ENCODE measurements around the gene KRTAP9-2.
"Not testable (repeated sequence)": the region's sequence is repeated elsewhere in the genome, so short reads cannot be mapped to it uniquely, and the experiment has no call there.

The KRTAP9-2 gene

GRCh38 chr17:41237116-41237515 is 10.7 kb downstream of the KRTAP9-2 start:
- not testable (repeated sequence) for DNase-seq

GRCh38 chr17:41237949-41238437 is 11.5 kb downstream of the KRTAP9-2 start, which contains the start of gene KRTAP9-8:
Gene KRTAP9-8 (plus strand): TSS chr17:41237999. CDS start chr17:41238052, 53 bp downstream.
- not testable (repeated sequence) for DNase-seq

DNA sequence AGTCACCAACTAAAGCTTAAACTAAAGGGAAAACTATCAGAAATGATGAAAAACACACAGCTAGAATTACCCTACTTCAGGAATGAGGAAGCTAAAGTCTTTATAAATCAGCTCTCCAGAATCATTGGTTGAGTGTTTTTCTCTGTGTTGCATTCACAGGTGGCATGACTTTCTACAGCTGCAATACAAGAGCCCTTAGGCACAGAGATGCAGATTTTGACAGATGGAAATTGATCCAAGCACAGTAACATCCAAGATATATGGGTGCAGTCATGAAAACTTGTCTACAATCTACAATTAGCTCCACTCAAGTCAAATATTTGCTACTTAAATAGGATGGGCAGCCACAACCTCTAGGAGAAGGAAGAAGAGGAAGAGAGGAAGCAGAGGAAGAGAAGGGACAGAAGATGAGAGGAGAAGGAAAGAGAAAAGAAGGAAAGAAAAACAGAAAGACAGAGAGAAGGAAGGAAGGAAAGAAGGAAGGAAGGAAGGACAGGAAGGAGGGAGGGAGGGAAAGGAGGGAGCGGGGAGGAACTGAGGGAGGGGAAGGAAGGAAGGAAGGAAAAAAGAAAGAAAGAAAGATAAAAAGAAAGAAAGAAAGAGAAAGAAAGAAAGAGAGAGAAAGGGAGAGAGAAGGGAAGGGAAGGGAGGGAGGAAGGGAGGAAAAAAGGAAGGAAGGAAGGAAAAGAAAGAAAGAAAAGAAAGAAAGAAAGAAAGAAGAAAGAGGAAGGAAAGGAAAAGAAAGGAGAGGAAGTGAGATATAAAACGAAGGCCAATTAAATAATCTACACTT is 20.7 kb downstream of the KRTAP9-2 start:
- DNase-seq: not testable (repeated sequence)

- DNase-seq: not testable (repeated sequence)
These were observed 23.3 kb downstream of the KRTAP9-2 start, which contains the start of gene KRTAP9-4 for GRCh38 chr17:41249637-41250240. Gene KRTAP9-4 (plus strand): TSS chr17:41249687. CDS start chr17:41249721, 34 bp downstream.

GRCh38 chr17:41251261-41251660 is 24.8 kb downstream of the KRTAP9-2 start:
- no peak for DNase-seq

GRCh38 chr17:41254861-41255260 is 28.4 kb downstream of the KRTAP9-2 start:
- no peak for DNase-seq

GRCh38 chr17:41255381-41256290 is 29.2 kb downstream of the KRTAP9-2 start, which contains the start of gene KRTAP9-9:
Gene KRTAP9-9 (plus strand): TSS chr17:41255384.
- DNase-seq: not testable (repeated sequence)

DNA sequence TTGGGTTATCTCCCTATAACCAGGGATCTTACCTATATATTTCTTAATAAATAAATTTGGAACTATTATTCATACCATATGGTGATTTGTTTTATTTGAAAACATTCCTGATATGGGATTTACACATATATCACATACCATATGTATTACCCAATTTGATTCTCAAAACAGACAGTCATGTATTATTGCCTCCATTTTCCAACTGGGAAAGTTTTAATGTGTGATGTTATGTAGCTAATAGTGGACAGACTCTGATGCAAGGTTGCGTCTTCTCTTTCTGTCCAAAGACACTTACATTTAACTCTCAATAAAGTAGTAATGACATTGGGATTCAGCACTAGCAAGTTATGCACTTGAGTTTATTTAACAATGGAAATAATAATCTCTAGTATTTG is 29.8 kb downstream of the KRTAP9-2 start:
- no peak for DNase-seq

- DNase-seq: no peak
These were observed 32.0 kb downstream of the KRTAP9-2 start for GRCh38 chr17:41258406-41258805.

DNA sequence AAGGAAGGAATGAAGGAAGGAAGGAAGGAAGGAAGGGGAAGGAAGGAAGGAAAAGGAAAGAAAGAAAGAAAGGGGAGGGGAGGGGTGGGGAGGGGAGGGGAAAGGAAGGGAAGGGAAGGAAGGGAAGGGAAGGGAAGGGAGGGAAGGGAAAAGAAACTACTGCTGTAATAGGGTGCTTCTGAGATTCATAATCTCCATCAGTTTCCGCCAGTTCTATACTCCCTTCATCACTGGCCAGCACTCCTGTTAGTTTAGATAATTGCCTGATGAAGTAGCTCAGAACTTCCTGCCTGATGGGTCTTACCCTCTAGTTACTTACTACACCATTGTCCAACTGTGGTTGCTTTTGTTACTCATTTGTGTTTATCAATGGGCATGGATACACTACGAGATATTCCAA is 36.8 kb downstream of the KRTAP9-2 start:
- DNase-seq: no peak

DNA sequence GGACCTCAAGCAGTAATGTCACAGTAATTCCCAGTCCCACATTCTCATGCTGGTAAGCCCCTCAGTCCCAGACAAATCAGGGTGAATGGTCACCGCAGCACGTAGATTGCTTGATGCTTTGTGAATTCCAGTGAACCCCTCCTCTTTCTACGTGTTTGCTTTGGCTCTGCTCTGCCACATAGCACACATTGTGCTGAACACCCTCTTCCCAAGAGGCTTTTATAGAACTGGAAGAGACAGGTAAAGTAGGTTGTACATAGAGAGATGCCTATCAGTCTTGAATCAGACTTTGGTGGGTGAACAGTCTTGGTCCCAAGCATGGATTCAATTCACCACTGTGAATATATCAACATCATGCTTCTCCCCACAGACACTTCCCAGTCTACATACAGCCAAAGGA is 38.2 kb downstream of the KRTAP9-2 start:
- no peak for DNase-seq

- DNase-seq: no peak
These were observed 38.6 kb downstream of the KRTAP9-2 start, which contains the start of gene KRTAP9-6 for GRCh38 chr17:41265078-41265477. Gene KRTAP9-6 (plus strand): TSS chr17:41265378. CDS start chr17:41265378, 0 bp downstream.

DNA sequence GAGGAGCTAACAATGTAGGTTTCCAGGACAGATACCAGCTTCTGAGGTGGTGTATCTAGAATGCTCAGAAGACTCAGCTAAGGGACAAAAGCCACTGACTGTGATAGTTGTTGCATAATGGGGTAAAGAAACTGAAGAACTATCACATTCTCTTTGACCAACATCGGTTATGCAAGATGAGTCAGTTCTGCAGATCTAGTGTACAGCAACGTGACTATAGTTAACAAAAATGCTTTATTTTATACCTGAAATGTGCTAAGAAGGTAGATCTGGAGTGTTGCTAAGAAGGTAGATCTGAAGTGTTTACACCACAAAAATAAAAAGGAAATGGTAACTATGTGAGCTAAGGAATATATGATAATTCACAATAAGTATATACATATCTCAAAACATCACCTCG is 41.3 kb downstream of the KRTAP9-2 start:
- DNase-seq: no peak

- not testable (repeated sequence) for DNase-seq
These were observed 44.9 kb downstream of the KRTAP9-2 start for GRCh38 chr17:41271323-41271722.

- DNase-seq: no peak
These were observed 45.4 kb downstream of the KRTAP9-2 start for GRCh38 chr17:41271858-41272257.

DNA sequence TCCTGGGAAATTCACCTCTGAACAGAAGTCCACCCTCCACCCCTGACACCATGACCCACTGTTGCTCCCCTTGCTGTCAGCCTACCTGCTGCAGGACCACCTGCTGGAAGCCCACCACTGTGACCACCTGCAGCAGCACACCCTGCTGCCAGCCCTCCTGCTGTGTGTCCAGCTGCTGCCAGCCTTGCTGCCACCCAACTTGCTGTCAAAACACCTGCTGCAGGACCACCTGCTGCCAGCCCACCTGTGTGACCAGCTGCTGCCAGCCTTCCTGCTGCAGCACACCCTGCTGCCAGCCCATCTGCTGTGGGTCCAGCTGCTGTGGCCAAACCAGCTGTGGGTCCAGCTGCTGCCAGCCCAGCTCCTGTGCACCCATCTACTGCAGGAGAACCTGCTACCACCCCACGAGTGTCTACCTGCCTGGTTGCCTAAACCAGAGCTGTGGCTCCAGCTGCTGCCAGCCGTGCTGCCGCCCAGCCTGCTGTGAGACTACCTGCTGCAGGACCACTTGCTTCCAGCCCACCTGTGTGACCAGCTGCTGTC is 49.3 kb downstream of the KRTAP9-2 start, which contains the start of gene KRTAP9-7:
Gene KRTAP9-7, plus strand, starts transcription at position 51 of the 543 bp plus-strand sequence. Its CDS starts 0 bp downstream, at position 51.
- DNase-seq: not testable (repeated sequence)

Measured in NCI-H1105 (cell line).